GM23338 (cell line): Measurements from ENCODE around the gene IFNL3. TPM values are rescaled to one million over a fixed set of nuclear protein-coding genes. Genes with fewer than 3 reads are reported as not detected.

Experiments
- ATAC-seq: fragments of 200-7000 bp; cut with Tn5 transposase; 3 replicates; pipeline ENCODE4 v1.9.1; 2020
- DNase-seq: peaks from one replicate; pipeline ENCODE4 v3.0.0-alpha.2; 2015; ENCODE audit warnings: low spot score
- H2AFZ ChIP-seq: fragments of 200-600 bp; sonication (generic); 2 replicates; pipeline ENCODE4 v1.8.0; 2016; ENCODE audit warnings: antibody characterized with exemption, mild to moderate bottlenecking, moderate library complexity
- H3F3A ChIP-seq: fragments of 200-600 bp; sonication (generic); replicated peaks from 2 replicates; pipeline ENCODE4 v1.8.0; 2017; ENCODE audit warnings: antibody characterized with exemption, mixed run types, low read depth
- H3K27ac ChIP-seq: fragments of 200-600 bp; sonication (generic); 2 replicates; pipeline ENCODE4 v1.6.1; 2016; ENCODE audit warnings: low read depth
- H3K27me3 ChIP-seq: fragments of 200-600 bp; sonication (generic); 2 replicates; pipeline ENCODE4 v1.8.0; 2016; ENCODE audit warnings: mild to moderate bottlenecking, mixed run types, moderate library complexity; ENCODE audit not compliant: insufficient read depth
- H3K36me3 ChIP-seq: fragments of 200-600 bp; sonication (generic); 2 replicates; pipeline ENCODE4 v1.8.0; 2016; ENCODE audit warnings: mild to moderate bottlenecking; ENCODE audit not compliant: insufficient read depth
- H3K4me1 ChIP-seq: fragments of 200-600 bp; sonication (generic); 2 replicates; pipeline ENCODE4 v1.8.0; 2016; ENCODE audit warnings: mild to moderate bottlenecking, moderate library complexity; ENCODE audit not compliant: insufficient read depth
- H3K4me2 ChIP-seq: fragments of 200-600 bp; sonication (generic); 2 replicates; pipeline ENCODE4 v1.7.1; 2017; ENCODE audit warnings: mixed run types
- H3K4me3 ChIP-seq: fragments of 200-600 bp; sonication (generic); 2 replicates; pipeline ENCODE4 v1.6.1; 2016; ENCODE audit warnings: mixed run types
- H3K79me2 ChIP-seq: fragments of 200-600 bp; sonication (generic); replicated peaks from 2 replicates; pipeline ENCODE4 v1.8.0; 2017; ENCODE audit warnings: mild to moderate bottlenecking; ENCODE audit not compliant: insufficient read depth
- H3K9me2 ChIP-seq: fragments of 200-600 bp; sonication (generic); 2 replicates; pipeline ENCODE4 v1.8.0; 2017; ENCODE audit not compliant: insufficient read depth
- H4K20me1 ChIP-seq: fragments of 200-600 bp; sonication (generic); replicated peaks from 2 replicates; pipeline ENCODE4 v1.8.0; 2017; ENCODE audit warnings: mild to moderate bottlenecking; ENCODE audit not compliant: insufficient read depth
- H3K27ac Mint-ChIP-seq: 2 replicates; pipeline ENCODE4 v1.8.0; 2020; ENCODE audit warnings: inconsistent platforms, mild to moderate bottlenecking, moderate library complexity, mixed read lengths
- H3K27me3 Mint-ChIP-seq: 3 replicates; pipeline ENCODE4 v1.8.0; 2022; ENCODE audit warnings: low read depth, mild to moderate bottlenecking, moderate library complexity, mixed read lengths, inconsistent platforms; ENCODE audit not compliant: insufficient read depth, poor library complexity
- H3K36me3 Mint-ChIP-seq: 3 replicates; pipeline ENCODE4 v1.8.0; 2021; ENCODE audit warnings: low read depth, mild to moderate bottlenecking, inconsistent platforms, moderate library complexity, mixed read lengths
- H3K4me1 Mint-ChIP-seq: 3 replicates; pipeline ENCODE4 v1.8.0; 2020; ENCODE audit warnings: mild to moderate bottlenecking, inconsistent platforms, mixed read lengths
- H3K4me3 Mint-ChIP-seq: 3 replicates; pipeline ENCODE4 v1.8.0; 2021; ENCODE audit warnings: moderate library complexity, mild to moderate bottlenecking, inconsistent platforms, mixed read lengths
- H3K9me3 Mint-ChIP-seq: 3 replicates; pipeline ENCODE4 v1.8.0; 2020; ENCODE audit warnings: moderate library complexity, mild to moderate bottlenecking, inconsistent platforms, mixed read lengths
- CREB1 ChIP-seq: fragments of 250-450 bp; sonication (Bioruptor Pico); IDR thresholded peaks from 2 replicates; pipeline ENCODE4 v1.5.0; 2020; ENCODE audit warnings: low read depth, mild to moderate bottlenecking, moderate library complexity
- EZH2 ChIP-seq: fragments of 200-600 bp; sonication (generic); IDR thresholded peaks from one replicate; pipeline ENCODE4 v1.8.0; 2017; ENCODE audit warnings: antibody characterized with exemption, mild to moderate bottlenecking, low read depth; ENCODE audit not compliant: unreplicated experiment
- STAT1 ChIP-seq: IDR thresholded peaks from one replicate; pipeline ENCODE4 v1.6.1; 2016; ENCODE audit warnings: antibody characterized with exemption; ENCODE audit not compliant: unreplicated experiment
- ZNF331 ChIP-seq: fragments of 250-450 bp; sonication (Bioruptor Pico); IDR thresholded peaks from 2 replicates; pipeline ENCODE4 v1.5.0; 2020; ENCODE audit warnings: low read depth, mild to moderate bottlenecking, moderate library complexity
- ZNF462 ChIP-seq: fragments of 250-450 bp; sonication (Bioruptor Pico); IDR thresholded peaks from 2 replicates; pipeline ENCODE4 v1.5.0; 2020; ENCODE audit warnings: mild to moderate bottlenecking, moderate library complexity
- polyA plus RNA-seq: library from polyadenylated mRNA; unstranded; fragments of >200 nt; fragmentation: Nextera tagmentation; extraction: Ambion mirVana; gene quantifications from 2 replicates; pipeline ENCODE4 v1.2.1, GENCODE V29; 2016
- total RNA-seq: library from RNA; depleted of rRNA; stranded (reverse); fragments of >200 nt; shearing (Covaris generic); gene quantifications from 2 replicates; pipeline ENCODE4 v1.2.3, GENCODE V29; 2014
- TF ChIP-seq, protein P1 (sequence below): IDR thresholded peaks from one replicate; pipeline ENCODE4 v1.6.1; 2018; ENCODE audit warnings: antibody characterized with exemption; ENCODE audit not compliant: unreplicated experiment

Gene IFNL3
- total and polyA plus RNA-seq, 2 experiments from 2014 or later, result not detected

GRCh38 chr19:39261704-39262103, 16.9 kb upstream of the IFNL3 start:
- Histone ChIP-seq H3K4me2 (no peak overlapping the region), H3K27me3 (peaks cover 65% of the 10 kb centered on the region), H3K4me1 (no peaks in the 10 kb centered on the region; the same call in 1 of the 2 replicates), H3F3A (no peaks in the 10 kb centered on the region), H3K4me3 (no peak overlapping the region), H2AFZ (no peak overlapping the region), H3K36me3 (no peaks in the 10 kb centered on the region), H3K27ac (no peak overlapping the region), H3K9me2 (no peaks in the 10 kb centered on the region), H4K20me1 (no peaks in the 10 kb centered on the region; the same call in 1 of the 2 replicates), H3K79me2 (no peaks in the 10 kb centered on the region)
- TF ChIP-seq STAT1 (no peak), ZNF462 (CRISPR knock-in tag) (no peak), EZH2 (no peak), CREB1 (CRISPR knock-in tag) (no peak), ZNF331 (CRISPR knock-in tag) (no peak)
- TF ChIP-seq, protein P1, sequence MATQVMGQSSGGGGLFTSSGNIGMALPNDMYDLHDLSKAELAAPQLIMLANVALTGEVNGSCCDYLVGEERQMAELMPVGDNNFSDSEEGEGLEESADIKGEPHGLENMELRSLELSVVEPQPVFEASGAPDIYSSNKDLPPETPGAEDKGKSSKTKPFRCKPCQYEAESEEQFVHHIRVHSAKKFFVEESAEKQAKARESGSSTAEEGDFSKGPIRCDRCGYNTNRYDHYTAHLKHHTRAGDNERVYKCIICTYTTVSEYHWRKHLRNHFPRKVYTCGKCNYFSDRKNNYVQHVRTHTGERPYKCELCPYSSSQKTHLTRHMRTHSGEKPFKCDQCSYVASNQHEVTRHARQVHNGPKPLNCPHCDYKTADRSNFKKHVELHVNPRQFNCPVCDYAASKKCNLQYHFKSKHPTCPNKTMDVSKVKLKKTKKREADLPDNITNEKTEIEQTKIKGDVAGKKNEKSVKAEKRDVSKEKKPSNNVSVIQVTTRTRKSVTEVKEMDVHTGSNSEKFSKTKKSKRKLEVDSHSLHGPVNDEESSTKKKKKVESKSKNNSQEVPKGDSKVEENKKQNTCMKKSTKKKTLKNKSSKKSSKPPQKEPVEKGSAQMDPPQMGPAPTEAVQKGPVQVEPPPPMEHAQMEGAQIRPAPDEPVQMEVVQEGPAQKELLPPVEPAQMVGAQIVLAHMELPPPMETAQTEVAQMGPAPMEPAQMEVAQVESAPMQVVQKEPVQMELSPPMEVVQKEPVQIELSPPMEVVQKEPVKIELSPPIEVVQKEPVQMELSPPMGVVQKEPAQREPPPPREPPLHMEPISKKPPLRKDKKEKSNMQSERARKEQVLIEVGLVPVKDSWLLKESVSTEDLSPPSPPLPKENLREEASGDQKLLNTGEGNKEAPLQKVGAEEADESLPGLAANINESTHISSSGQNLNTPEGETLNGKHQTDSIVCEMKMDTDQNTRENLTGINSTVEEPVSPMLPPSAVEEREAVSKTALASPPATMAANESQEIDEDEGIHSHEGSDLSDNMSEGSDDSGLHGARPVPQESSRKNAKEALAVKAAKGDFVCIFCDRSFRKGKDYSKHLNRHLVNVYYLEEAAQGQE, result no peak
- Mint-ChIP-seq H3K36me3 (peaks cover 3% of the 10 kb centered on the region; the same call in 1 of the 3 replicates), H3K27me3 (peaks cover 40% of the 10 kb centered on the region), H3K9me3 (peaks cover 11% of the 10 kb centered on the region), H3K4me1 (peaks cover 8% of the 10 kb centered on the region; the same call in 2 of the 3 replicates), H3K4me3 (no peak overlapping the region), H3K27ac (no peak overlapping the region)
- DNase-seq, result no peak
- ATAC-seq, result no peak
